ENCODE results near the gene EEF1A1.
"Not testable (repeated sequence)": the region's sequence is repeated elsewhere in the genome, so short reads cannot be mapped to it uniquely, and the experiment has no call there.

EEF1A1 gene

GRCh38 chr6:73537677-73538076, 16.8 kb upstream of the EEF1A1 start:
- no peak for DNase-seq (ENCODE audit: low spot score)

GRCh38 chr6:73534628-73535027, 13.8 kb upstream of the EEF1A1 start:
- no peak for DNase-seq (ENCODE audit: low spot score)

GRCh38 chr6:73532293-73532692, 11.5 kb upstream of the EEF1A1 start:
- DNase-seq (ENCODE audit: low spot score): no peak

- no peak for DNase-seq (ENCODE audit: low spot score)
Measured at GRCh38 chr6:73528897-73529296, 8.1 kb upstream of the EEF1A1 start.

GRCh38 chr6:73525546-73526330, 4.9 kb upstream of the EEF1A1 start:
- no peak for DNase-seq (ENCODE audit: low spot score)

GRCh38 chr6:73523434-73524123, 2.7 kb upstream of the EEF1A1 start:
- peak; percentile 34 for DNase-seq (ENCODE audit: low spot score)

GRCh38 chr6:73521351-73521985, 636 bp upstream of the EEF1A1 start:
- DNase-seq (ENCODE audit: low spot score): peak; percentile 79

GRCh38 chr6:73519926-73520687, 725 bp downstream of the EEF1A1 start:
- DNase-seq (ENCODE audit: low spot score): peak; percentile 77

GRCh38 chr6:73518982-73519881, 1.6 kb downstream of the EEF1A1 start:
- not testable (repeated sequence) for DNase-seq (ENCODE audit: low spot score)

GRCh38 chr6:73518100-73518981, 2.5 kb downstream of the EEF1A1 start:
- DNase-seq (ENCODE audit: low spot score): not testable (repeated sequence)

GRCh38 chr6:73516514-73517489, 4.0 kb downstream of the EEF1A1 start:
- DNase-seq (ENCODE audit: low spot score): no peak

GRCh38 chr6:73515204-73515655, 5.6 kb downstream of the EEF1A1 start:
- DNase-seq (ENCODE audit: low spot score): no peak

GRCh38 chr6:73514746-73515110, 6.1 kb downstream of the EEF1A1 start:
- no peak for DNase-seq (ENCODE audit: low spot score)

GRCh38 chr6:73513496-73513854, 7.4 kb downstream of the EEF1A1 start:
- DNase-seq (ENCODE audit: low spot score): no peak

GRCh38 chr6:73511796-73512195, 9.0 kb downstream of the EEF1A1 start:
- DNase-seq (ENCODE audit: low spot score): no peak

GRCh38 chr6:73509851-73510250, 11.0 kb downstream of the EEF1A1 start:
- no peak for DNase-seq (ENCODE audit: low spot score)

- no peak for DNase-seq (ENCODE audit: low spot score)
Measured at GRCh38 chr6:73508776-73509175, 12.1 kb downstream of the EEF1A1 start.

GRCh38 chr6:73506246-73506645, 14.6 kb downstream of the EEF1A1 start:
- no peak for DNase-seq (ENCODE audit: low spot score)

GRCh38 chr6:73505705-73506104, 15.1 kb downstream of the EEF1A1 start:
- DNase-seq (ENCODE audit: low spot score): not testable (repeated sequence)
